SK-N-SH treated with all-trans-retinoic acid at 6 μM for 48 hours (cell line): ENCODE measurements around the gene ZNF331.

ENCODE experiments used
- BACH2 ChIP-seq: fragments of 250-450 bp; sonication (Bioruptor Pico); IDR thresholded peaks from 2 replicates; pipeline ENCODE4 v1.9.0; 2021; ENCODE audit warnings: mild to moderate bottlenecking, borderline replicate concordance
- CREB5 ChIP-seq: fragments of 250-450 bp; sonication (Bioruptor Pico); IDR thresholded peaks from 2 replicates; pipeline ENCODE4 v1.5.1; 2020; ENCODE audit warnings: low read depth, mild to moderate bottlenecking, moderate library complexity
- CSDC2 ChIP-seq: fragments of 250-450 bp; sonication (Bioruptor Pico); IDR thresholded peaks from 2 replicates; pipeline ENCODE4 v1.5.0; 2020; ENCODE audit warnings: mild to moderate bottlenecking, moderate library complexity
- ESRRG ChIP-seq: fragments of 250-450 bp; sonication (Bioruptor Pico); IDR thresholded peaks from 2 replicates; pipeline ENCODE4 v1.6.1; 2021; ENCODE audit warnings: mild to moderate bottlenecking
- ISL1 ChIP-seq: fragments of 250-450 bp; sonication (Bioruptor Pico); IDR thresholded peaks from 2 replicates; pipeline ENCODE4 v2.1.2; 2022; ENCODE audit warnings: mild to moderate bottlenecking, moderate library complexity
- PATZ1 ChIP-seq: fragments of 250-450 bp; sonication (Bioruptor Pico); IDR thresholded peaks from 2 replicates; pipeline ENCODE4 v1.8.0; 2020; ENCODE audit warnings: mild to moderate bottlenecking, moderate library complexity, borderline replicate concordance
- PPARA ChIP-seq: fragments of 250-450 bp; sonication (Bioruptor Pico); IDR thresholded peaks from 2 replicates; pipeline ENCODE4 v1.5.0; 2020; ENCODE audit warnings: mild to moderate bottlenecking, borderline replicate concordance
- RARB ChIP-seq: fragments of 250-450 bp; sonication (Bioruptor Pico); IDR thresholded peaks from 2 replicates; pipeline ENCODE4 v1.8.0; 2021; ENCODE audit warnings: mild to moderate bottlenecking, moderate library complexity
- TF ChIP-seq, protein P1 (sequence below): fragments of 250-450 bp; sonication (Bioruptor Pico); IDR thresholded peaks from 2 replicates; pipeline ENCODE4 v1.5.0; 2020; ENCODE audit warnings: mild to moderate bottlenecking, moderate library complexity

GRCh38 chr19:53525922-53526321 lies 12.0 kb upstream of the ZNF331 start:
- TF ChIP-seq CSDC2 (CRISPR knock-in tag) (no peak), RARB (CRISPR knock-in tag) (no peak), CREB5 (CRISPR knock-in tag) (no peak), ISL1 (CRISPR knock-in tag) (no peak), BACH2 (CRISPR knock-in tag) (no peak), PPARA (CRISPR knock-in tag) (no peak), ESRRG (no peak), PATZ1 (CRISPR knock-in tag) (no peak)
- TF ChIP-seq, protein P1, sequence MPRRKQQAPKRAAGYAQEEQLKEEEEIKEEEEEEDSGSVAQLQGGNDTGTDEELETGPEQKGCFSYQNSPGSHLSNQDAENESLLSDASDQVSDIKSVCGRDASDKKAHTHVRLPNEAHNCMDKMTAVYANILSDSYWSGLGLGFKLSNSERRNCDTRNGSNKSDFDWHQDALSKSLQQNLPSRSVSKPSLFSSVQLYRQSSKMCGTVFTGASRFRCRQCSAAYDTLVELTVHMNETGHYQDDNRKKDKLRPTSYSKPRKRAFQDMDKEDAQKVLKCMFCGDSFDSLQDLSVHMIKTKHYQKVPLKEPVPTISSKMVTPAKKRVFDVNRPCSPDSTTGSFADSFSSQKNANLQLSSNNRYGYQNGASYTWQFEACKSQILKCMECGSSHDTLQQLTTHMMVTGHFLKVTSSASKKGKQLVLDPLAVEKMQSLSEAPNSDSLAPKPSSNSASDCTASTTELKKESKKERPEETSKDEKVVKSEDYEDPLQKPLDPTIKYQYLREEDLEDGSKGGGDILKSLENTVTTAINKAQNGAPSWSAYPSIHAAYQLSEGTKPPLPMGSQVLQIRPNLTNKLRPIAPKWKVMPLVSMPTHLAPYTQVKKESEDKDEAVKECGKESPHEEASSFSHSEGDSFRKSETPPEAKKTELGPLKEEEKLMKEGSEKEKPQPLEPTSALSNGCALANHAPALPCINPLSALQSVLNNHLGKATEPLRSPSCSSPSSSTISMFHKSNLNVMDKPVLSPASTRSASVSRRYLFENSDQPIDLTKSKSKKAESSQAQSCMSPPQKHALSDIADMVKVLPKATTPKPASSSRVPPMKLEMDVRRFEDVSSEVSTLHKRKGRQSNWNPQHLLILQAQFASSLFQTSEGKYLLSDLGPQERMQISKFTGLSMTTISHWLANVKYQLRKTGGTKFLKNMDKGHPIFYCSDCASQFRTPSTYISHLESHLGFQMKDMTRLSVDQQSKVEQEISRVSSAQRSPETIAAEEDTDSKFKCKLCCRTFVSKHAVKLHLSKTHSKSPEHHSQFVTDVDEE (CRISPR knock-in tag): no peak
